K562 (cell line): ENCODE results near the gene TOR1AIP1. TPM values are rescaled to one million over a fixed set of nuclear protein-coding genes. Genes with fewer than 3 reads are reported as not detected.

Experiments
- HCFC1 ChIP-seq: IDR thresholded peaks from 2 replicates; pipeline ENCODE4 v1.6.1; 2012; ENCODE audit warnings: low read depth, low read length, improper control_type of control experiment
- HIVEP1 ChIP-seq: fragments of 250-450 bp; sonication (Bioruptor Pico); IDR thresholded peaks from 2 replicates; pipeline ENCODE4 v1.4.0; 2020; ENCODE audit warnings: mild to moderate bottlenecking
- MBD2 ChIP-seq: sonication (generic); IDR thresholded peaks from 2 replicates; pipeline ENCODE4 v1.6.1; 2016; ENCODE audit warnings: low read depth, borderline replicate concordance
- MCM3 ChIP-seq: fragments of 450-650 bp; IDR thresholded peaks from 2 replicates; pipeline ENCODE4 v1.6.1; 2016
- NR4A1 ChIP-seq, 2 experiments: fragments of 250-450 bp in 1 of 2; fragments of 450-650 bp in 1 of 2; sonication (Bioruptor Pico) in 1 of 2; IDR thresholded peaks; 2 replicates each; pipeline versions ENCODE4 v1.4.0 to v1.6.1; 2016 to 2020; ENCODE audit warnings: mild to moderate bottlenecking in 2 of 2, missing compliant biosample characterization in 1 of 2, missing genetic modification characterization in 1 of 2, moderate library complexity in 1 of 2
- POLR3G ChIP-seq: IDR thresholded peaks from 2 replicates; pipeline ENCODE4 v1.6.1; 2011; ENCODE audit not compliant: insufficient read length, insufficient replicate concordance; ENCODE audit errors: extremely low read depth
- PRDM10 ChIP-seq: fragments of 450-650 bp; IDR thresholded peaks from 2 replicates; pipeline ENCODE4 v1.6.1; 2018; ENCODE audit not compliant: partially characterized antibody
- SFPQ ChIP-seq: fragments of 200-400 bp; formaldehyde crosslinking; IDR thresholded peaks from 2 replicates; pipeline ENCODE4 v1.6.1; 2017; ENCODE audit warnings: mild to moderate bottlenecking, low read depth, low read length, moderate library complexity
- SLC30A9 ChIP-seq: fragments of 250-450 bp; sonication (Bioruptor Pico); IDR thresholded peaks from 2 replicates; pipeline ENCODE4 v1.8.0; 2022; ENCODE audit warnings: mild to moderate bottlenecking, moderate library complexity
- SMAD3 ChIP-seq: fragments of 450-650 bp; formaldehyde crosslinking; conservative IDR thresholded peaks from 2 replicates; pipeline ENCODE4 v1.4.0; 2020; ENCODE audit warnings: mild to moderate bottlenecking
- SMARCE1 ChIP-seq: fragments of 450-650 bp; IDR thresholded peaks from 2 replicates; pipeline ENCODE4 v1.7.1; 2016; ENCODE audit warnings: mild to moderate bottlenecking
- ZBTB8A ChIP-seq: fragments of 450-650 bp; IDR thresholded peaks from 2 replicates; pipeline ENCODE4 v1.6.1; 2018; ENCODE audit warnings: mild to moderate bottlenecking, moderate library complexity; ENCODE audit not compliant: partially characterized antibody
- ZNF124 ChIP-seq: sonication (generic); formaldehyde crosslinking; IDR thresholded peaks from 2 replicates; pipeline ENCODE4 v1.8.1; 2022; ENCODE audit warnings: missing genetic modification reagents
- ZNF3 ChIP-seq: fragments of 250-450 bp; sonication (Bioruptor Pico); IDR thresholded peaks from 2 replicates; pipeline ENCODE4 v1.5.0; 2021; ENCODE audit warnings: mild to moderate bottlenecking, moderate library complexity
- ZNF766 ChIP-seq: fragments of 200-800 bp; sonication (Bioruptor generic); conservative IDR thresholded peaks from 2 replicates; pipeline ENCODE4 v1.6.1; 2016; ENCODE audit warnings: missing genetic modification characterization, missing compliant biosample characterization
- polyA plus RNA-seq, 8 experiments: library from polyadenylated mRNA; depleted of rRNA in 4 of 8; stranded (reverse) in 5 of 8; unstranded in 3 of 8; fragments of >200 nt; fragmentation: Nextera tagmentation in 2 of 8; fragmentation: Illumina TruSeq in 1 of 8; extraction: Ambion mirVana in 2 of 8; extraction: Trizol in 1 of 8; gene quantifications; 2 replicates each; pipeline versions ENCODE4 v1.2.1 to v1.2.3, GENCODE V29; 2011 to 2014; ENCODE audit warnings: inconsistent platforms in 1 of 8, missing spikeins in 1 of 8
- total RNA-seq, 7 experiments: library from RNA; depleted of rRNA in 6 of 7; stranded (reverse); fragments of >200 nt in 6 of 7; fragmentation: Illumina TruSeq in 2 of 7; extraction: Trizol in 2 of 7; gene quantifications; 2 replicates each; pipeline versions ENCODE4 v1.2.1 to v1.2.3, GENCODE V29; 2011 to 2021; ENCODE audit warnings: low replicate concordance in 1 of 7
- TF ChIP-seq, protein P1 (sequence below): sonication (generic); formaldehyde crosslinking; IDR thresholded peaks from 2 replicates; pipeline ENCODE4 v1.8.0; 2022; ENCODE audit warnings: mild to moderate bottlenecking, missing genetic modification reagents

TOR1AIP1 gene
- total and polyA plus RNA-seq, 9 of the 15 experiments (the other 6 are each of a cell fraction or from before 2014, with no cell fraction given): 18.1 to 46.9 (median 35.5) TPM

DNA sequence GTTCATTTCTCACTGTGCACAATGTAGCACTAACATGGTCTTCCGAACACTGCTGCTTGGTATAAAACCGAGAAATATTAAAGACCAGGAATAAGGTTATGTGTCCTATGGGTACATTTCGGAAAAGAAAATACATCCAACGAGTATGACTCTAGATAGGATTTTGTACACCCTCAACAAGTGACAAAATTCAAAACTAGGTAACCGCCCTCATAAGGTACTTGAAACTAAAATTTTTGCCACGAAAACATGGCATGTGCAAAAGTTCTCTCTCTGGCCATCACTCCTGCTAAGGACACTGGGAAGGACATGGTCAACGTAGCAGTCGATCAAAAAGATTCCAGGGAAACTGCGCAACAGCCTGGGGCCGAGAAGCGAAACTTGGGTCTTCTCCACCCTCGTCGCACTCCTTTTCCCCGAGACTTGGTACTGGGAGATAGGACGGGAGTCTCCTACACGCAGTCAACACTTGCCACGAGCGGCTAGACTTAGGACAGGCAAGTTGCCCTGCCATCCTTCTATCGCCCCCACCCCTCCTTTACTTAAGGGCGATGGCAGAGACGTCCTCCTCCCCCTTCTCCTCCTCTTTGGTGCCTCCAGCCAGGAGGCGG lies 338 bp upstream of the TOR1AIP1 start (continued):
- TF ChIP-seq PRDM10 (peak; percentile 92), SLC30A9 (CRISPR knock-in tag) (no peak), ZNF766 (0 out of 2 replicates have a peak, but pooled peaks have one; percentile 57), SFPQ (no peak), SMAD3 (CRISPR knock-in tag) (peak; percentile 78), ZNF124 (CRISPR knock-in tag) (no peak), NR4A1 (CRISPR knock-in tag; IDR thresholded peaks at IDR 0.05) (no peak), NR4A1 (tag; IDR thresholded peaks at IDR 0.05) (0 out of 2 replicates have a peak, but pooled peaks have one; percentile 29), HCFC1 (no peak), ZNF3 (CRISPR knock-in tag) (no peak), MCM3 (no peak), ZBTB8A (no peak), HIVEP1 (CRISPR knock-in tag) (0 out of 2 replicates have a peak, but pooled peaks have one; percentile 41), MBD2 (no peak), POLR3G (no peak), SMARCE1 (peak; percentile 59)
- TF ChIP-seq, protein P1, sequence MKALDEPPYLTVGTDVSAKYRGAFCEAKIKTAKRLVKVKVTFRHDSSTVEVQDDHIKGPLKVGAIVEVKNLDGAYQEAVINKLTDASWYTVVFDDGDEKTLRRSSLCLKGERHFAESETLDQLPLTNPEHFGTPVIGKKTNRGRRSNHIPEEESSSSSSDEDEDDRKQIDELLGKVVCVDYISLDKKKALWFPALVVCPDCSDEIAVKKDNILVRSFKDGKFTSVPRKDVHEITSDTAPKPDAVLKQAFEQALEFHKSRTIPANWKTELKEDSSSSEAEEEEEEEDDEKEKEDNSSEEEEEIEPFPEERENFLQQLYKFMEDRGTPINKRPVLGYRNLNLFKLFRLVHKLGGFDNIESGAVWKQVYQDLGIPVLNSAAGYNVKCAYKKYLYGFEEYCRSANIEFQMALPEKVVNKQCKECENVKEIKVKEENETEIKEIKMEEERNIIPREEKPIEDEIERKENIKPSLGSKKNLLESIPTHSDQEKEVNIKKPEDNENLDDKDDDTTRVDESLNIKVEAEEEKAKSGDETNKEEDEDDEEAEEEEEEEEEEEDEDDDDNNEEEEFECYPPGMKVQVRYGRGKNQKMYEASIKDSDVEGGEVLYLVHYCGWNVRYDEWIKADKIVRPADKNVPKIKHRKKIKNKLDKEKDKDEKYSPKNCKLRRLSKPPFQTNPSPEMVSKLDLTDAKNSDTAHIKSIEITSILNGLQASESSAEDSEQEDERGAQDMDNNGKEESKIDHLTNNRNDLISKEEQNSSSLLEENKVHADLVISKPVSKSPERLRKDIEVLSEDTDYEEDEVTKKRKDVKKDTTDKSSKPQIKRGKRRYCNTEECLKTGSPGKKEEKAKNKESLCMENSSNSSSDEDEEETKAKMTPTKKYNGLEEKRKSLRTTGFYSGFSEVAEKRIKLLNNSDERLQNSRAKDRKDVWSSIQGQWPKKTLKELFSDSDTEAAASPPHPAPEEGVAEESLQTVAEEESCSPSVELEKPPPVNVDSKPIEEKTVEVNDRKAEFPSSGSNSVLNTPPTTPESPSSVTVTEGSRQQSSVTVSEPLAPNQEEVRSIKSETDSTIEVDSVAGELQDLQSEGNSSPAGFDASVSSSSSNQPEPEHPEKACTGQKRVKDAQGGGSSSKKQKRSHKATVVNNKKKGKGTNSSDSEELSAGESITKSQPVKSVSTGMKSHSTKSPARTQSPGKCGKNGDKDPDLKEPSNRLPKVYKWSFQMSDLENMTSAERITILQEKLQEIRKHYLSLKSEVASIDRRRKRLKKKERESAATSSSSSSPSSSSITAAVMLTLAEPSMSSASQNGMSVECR: no peak
